Stimulated activated naive CD8-positive, alpha-beta T cell treated with anti-CD3 and anti-CD28 coated beads, Interleukin-15, Interleukin-2, amounts not matched to agents 100 U/mL and 50 U/mL, for 24 hours (primary cell): ENCODE measurements around the gene TTLL10.
A peak's percentile ranks its signal among the peaks of the same experiment; 100 is the strongest.
"Not testable (repeated sequence)": the region's sequence is repeated elsewhere in the genome, so short reads cannot be mapped to it uniquely, and the experiment has no call there.

Source experiments
- ATAC-seq: fragments of 150-1000 bp; cut with Tn5 transposase; one replicate; pipeline ENCODE4 v1.10.0; 2021
- DNase-seq: peaks from one replicate; pipeline ENCODE4 v3.0.0; 2021

Gene TTLL10

GRCh38 chr1:1171546-1172340, 1.9 kb upstream of the TTLL10 start:
- DNase-seq (peak; percentile 69), ATAC-seq (peak; percentile 68)

DNA sequence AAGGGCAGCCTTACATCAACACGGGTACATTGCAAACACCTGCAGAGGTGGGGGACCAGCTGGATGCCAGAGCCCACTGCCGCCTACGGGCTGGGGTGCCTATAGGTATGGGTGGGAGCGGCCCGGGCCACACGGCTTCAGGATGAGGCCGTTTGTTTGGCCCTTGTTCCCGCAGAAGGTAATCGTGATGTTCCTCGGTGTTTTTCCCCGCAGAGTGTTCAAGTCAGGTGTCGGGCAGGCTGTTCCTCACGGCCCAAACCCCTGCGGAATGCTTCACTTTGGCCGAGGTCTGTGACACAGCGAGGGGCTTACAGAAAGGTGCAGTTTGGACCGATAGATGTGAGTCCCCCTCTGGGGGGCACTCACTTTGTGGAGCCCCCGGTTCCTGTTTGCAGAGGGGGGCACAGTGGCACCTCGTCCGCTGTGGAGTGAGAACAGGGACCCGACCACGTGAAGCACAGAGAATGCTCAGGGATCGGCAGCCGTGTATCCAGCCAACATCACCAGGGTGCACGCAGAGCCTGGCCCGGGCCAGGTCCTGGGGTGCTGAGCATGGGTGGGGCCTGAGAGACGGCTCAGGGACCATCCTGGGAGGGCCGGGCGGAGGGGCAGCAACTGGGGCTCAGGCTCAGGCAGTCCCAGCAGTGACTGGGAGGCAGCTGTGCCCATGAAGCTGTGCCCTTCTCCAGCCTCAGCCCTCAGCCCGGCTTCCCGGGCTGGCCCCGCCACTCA, 453 bp upstream of the TTLL10 start:
- ATAC-seq: no peak
- no peak for DNase-seq

DNA sequence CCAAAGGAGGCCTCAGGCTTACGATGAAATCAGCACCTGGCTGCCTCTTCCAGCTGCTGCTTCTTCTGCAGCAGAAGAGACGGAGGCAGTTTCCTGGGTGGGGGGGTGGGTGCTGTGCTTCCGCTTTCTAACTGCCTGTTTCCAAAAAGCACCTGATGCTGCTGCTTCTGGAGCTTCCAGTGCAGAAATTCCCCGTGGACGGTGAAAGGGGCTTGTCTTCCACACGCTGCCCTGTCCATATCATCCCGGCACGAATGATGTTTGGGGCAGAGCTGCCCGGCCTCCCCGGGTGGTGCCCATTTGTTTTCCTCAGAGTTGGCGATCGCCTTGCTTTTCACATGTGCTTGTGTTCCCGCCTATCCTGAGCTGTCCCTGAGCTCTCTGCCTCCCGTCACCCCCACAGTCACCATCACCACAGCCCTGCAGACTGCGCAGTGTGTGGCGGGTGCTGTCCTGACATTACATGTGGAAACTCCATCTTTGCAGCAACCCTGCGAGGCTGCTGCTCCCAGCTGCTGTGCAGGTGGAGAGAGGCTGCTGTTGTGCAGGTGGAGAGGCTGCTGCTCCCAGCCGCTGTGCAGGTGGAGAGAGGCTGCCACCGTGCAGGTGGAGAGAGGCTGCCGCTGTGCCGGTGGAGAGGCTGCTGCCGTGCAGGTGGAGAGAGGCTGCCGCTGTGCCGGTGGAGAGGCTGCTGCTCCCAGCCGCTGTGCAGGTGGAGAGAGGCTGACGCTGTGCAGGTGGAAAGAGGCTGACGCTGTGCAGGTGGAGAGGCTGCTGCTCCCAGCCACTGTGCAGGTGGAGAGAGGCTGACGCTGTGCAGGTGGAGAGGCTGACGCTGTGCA, 1.8 kb downstream of the TTLL10 start:
- DNase-seq (no peak), ATAC-seq (no peak)

DNA sequence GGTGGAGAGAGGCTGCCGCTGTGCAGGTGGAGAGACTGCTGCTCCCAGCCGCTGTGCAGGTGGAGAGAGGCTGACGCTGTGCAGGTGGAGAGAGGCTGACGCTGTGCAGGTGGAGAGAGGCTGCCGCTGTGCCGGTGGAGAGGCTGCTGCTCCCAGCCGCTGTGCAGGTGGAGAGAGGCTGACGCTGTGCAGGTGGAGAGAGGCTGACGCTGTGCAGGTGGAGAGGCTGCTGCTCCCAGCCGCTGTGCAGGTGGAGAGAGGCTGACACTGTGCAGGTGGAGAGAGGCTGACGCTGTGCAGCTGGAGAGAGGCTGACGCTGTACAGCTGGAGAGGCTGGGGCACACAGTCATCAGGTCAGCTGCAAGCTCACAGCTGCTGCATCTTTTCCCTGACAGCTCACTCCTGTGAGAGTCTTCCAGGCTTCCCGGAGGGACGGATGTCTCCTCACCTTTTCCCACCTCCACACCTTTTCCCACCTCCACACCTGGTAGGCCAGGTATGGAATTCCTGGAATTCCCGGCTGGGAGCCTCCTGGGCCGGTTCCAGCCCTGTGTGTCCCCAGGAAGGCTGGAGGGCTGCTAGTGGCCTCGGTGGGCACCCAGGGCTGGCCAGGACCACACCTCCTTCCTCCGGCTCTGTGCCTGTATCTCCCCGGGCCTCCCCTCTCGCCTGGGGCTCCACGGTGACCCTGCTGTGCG, 2.5 kb downstream of the TTLL10 start:
- not testable (repeated sequence) for DNase-seq, ATAC-seq

- no peak for ATAC-seq
- DNase-seq: no peak
Measured at GRCh38 chr1:1176931-1177330, 3.3 kb downstream of the TTLL10 start.

- DNase-seq: no peak
- ATAC-seq: no peak
Measured at GRCh38 chr1:1177452-1178206, 3.9 kb downstream of the TTLL10 start.

DNA sequence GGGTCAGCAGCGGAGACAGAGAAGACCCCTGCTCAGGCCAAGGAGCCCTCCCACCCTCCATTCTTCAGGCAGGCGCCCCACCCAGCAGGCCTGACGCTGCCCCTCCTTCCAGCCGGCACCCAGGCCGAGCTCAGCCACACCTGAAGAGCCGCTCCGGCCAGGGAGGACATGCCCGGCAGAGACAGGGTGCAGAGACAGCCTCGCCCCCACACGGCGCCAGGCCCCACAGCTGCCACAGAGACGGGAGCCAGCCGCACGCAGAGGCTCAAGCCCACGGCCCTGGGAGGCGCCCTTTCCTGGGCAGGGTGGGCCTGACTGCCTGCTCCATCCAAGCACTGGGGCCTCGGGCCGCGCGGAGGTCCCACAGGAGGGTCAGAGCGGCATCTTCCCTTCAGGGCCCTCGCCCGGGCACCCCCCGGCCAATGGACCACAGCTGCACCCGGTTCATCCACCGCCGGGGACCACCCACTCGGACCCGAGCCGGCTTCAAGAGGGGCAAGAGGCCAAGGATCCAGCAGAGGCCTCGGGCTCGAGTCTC, 5.2 kb downstream of the TTLL10 start:
- no peak for ATAC-seq
- DNase-seq: no peak

GRCh38 chr1:1179346-1179982, 5.8 kb downstream of the TTLL10 start:
- no peak for DNase-seq
- ATAC-seq: no peak

- ATAC-seq (no peak), DNase-seq (no peak)
Measured at GRCh38 chr1:1179983-1180861, 6.5 kb downstream of the TTLL10 start.

DNA sequence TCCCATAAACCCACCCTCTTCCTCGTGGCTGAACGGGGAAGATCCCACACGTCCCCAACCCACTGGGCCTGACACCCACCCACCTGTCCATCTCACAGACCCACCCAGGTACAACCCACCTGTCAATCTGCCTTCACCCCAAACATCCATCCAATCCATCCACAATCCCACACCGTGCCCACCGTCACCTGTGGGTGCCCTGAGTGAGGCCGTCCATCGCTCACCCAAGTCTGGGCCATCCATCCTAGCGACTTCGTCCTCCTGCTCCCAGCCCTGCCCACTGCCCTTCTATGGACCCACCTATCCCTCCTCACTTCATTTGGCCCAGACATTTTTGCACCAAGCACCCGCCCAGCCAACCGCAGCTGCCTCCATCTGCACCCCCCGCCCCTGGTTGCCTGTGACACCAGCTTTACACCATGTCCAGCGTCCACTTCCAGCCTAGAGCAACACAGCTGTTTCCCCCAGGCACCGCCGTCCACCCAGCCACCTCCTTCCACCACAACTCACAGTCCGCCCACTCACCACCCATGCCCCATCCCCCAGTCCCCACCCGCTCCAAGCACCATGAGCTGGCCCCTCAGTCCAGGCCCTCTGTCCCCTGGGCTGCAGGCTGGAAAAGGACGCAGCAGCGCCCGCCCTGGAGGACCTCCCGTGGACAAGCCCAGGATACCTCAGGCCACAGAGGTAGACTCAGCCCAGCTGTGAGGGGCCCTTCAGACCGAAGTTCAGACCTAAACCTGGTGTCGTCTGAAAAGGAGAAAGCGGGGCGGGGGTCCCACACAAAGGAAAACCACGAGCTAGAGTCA, 7.7 kb downstream of the TTLL10 start:
- DNase-seq: no peak
- ATAC-seq: no peak

GRCh38 chr1:1181938-1182410, 8.3 kb downstream of the TTLL10 start:
- DNase-seq (no peak), ATAC-seq (no peak)

DNA sequence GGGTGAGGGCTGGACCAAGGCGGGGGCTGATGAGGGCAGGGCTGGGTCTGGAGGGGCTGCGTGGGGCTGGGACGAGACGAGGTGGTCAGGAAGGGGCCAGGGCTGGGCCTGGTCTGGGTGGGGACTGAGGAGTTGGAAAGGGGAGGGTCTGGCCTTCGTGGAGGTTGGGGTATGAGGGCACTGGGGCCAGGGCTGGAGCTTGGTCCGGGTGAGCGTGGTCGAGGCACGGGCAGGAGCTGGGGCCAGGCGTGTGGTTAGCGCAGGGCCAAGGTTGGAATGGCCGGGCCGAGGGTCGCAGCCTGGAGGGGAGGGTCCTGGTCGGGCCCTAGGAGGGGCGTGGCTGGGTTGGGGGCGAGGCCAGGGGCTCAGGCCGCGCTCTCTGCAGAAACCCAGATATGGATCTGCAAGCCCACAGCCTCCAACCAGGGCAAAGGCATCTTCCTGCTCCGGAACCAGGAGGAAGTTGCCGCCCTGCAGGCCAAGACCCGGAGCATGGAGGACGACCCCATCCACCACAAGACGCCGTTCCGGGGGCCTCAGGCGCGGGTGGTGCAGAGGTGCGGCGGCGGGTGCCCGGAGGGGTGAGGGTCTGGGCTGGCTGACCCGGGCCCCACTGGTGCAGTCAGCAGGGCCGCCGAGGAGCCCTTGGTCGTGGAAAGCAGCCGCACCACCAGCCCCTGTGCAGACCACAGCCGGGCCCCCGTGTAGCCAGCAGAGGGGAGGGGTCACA, 9.0 kb downstream of the TTLL10 start:
- DNase-seq (no peak), ATAC-seq (no peak)

DNA sequence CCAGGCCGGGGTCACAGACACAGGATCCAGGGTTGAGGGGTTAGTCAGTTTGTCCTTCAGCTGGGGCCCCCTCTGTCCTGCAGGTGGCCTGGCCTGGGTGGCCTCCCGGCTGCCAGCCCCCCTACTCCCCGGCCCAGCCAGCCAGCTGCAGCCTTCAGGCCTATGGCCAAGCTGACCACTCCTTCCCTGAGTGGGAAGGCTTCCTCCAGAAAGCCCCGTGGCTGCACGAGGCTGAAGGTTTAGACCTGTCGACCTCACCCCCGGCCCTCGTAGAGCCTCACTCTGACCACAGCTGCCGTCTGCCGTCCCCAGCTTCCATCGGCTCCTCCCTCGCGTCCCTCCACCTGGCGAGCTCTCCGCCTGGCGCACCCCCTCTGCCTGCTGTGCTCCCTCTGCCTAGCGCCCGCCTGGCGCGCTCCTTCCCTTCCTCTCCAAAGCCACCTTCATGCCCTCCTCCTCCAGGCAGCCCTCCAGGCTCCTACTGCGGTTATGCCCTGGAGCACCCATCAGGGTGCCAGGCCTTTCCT, 9.6 kb downstream of the TTLL10 start:
- DNase-seq: no peak
- ATAC-seq: no peak

GRCh38 chr1:1183833-1184775, 10.4 kb downstream of the TTLL10 start:
- no peak for ATAC-seq
- no peak for DNase-seq

GRCh38 chr1:1185101-1185765, 11.6 kb downstream of the TTLL10 start:
- DNase-seq: no peak
- ATAC-seq: no peak

DNA sequence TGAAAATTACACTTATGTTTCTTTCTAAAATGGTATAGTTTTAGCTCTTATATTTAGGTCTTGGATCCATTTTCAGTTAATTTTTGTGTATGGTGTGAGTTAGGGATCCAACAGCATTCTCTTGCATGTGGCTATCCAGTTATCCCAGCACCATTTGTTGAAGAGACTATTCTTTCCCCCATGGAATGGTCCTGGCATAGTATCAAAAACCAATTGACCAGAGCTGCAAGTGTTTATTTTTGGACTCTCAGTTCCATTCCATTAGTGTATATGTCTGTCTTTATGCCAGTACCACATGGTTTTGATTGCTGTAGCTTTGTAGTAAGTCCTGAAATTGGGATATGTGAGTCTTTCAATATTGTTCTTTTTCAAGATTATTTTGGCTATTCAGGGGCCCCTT, 14.3 kb downstream of the TTLL10 start:
- ATAC-seq (no peak), DNase-seq (no peak)
